PFSK-1 (cell line): ENCODE data around the gene CACNA1C.

Experiments
- FOXP2 ChIP-seq: optimal IDR thresholded peaks from 2 replicates; pipeline ENCODE3; 2011; ENCODE audit warnings: borderline replicate concordance, control low read depth, inconsistent platforms; ENCODE audit not compliant: insufficient read depth; ENCODE audit errors: extremely low read length, extremely low read depth
- POLR2AphosphoS5 ChIP-seq: IDR thresholded peaks from 2 replicates; pipeline ENCODE4 v1.6.1; 2012; ENCODE audit warnings: low read depth, mild to moderate bottlenecking, control low read depth, low read length, moderate library complexity
- SIN3A ChIP-seq: IDR thresholded peaks from 2 replicates; pipeline ENCODE4 v1.6.1; 2012; ENCODE audit warnings: mild to moderate bottlenecking, low read length, moderate library complexity, borderline replicate concordance; ENCODE audit not compliant: insufficient read depth
- TAF1 ChIP-seq: IDR thresholded peaks from 2 replicates; pipeline ENCODE4 v1.6.1; 2012; ENCODE audit warnings: low read length, control low read depth, borderline replicate concordance; ENCODE audit not compliant: insufficient read depth
- TF ChIP-seq, protein P1 (sequence below), 2 experiments: IDR thresholded peaks; 2 replicates each; pipeline versions ENCODE4 v1.6.1 to v1.8.0; 2011 to 2012; ENCODE audit warnings: low read depth in 2 of 2, low read length in 2 of 2, control low read depth in 1 of 2, inconsistent platforms in 1 of 2, mild to moderate bottlenecking in 1 of 2, moderate library complexity in 1 of 2; ENCODE audit not compliant: insufficient read depth in 1 of 2

GRCh38 chr12:2679068-2679815 lies 626.5 kb downstream of the CACNA1C start:
- TF ChIP-seq TAF1 = no peak
- TF ChIP-seq, protein P1, sequence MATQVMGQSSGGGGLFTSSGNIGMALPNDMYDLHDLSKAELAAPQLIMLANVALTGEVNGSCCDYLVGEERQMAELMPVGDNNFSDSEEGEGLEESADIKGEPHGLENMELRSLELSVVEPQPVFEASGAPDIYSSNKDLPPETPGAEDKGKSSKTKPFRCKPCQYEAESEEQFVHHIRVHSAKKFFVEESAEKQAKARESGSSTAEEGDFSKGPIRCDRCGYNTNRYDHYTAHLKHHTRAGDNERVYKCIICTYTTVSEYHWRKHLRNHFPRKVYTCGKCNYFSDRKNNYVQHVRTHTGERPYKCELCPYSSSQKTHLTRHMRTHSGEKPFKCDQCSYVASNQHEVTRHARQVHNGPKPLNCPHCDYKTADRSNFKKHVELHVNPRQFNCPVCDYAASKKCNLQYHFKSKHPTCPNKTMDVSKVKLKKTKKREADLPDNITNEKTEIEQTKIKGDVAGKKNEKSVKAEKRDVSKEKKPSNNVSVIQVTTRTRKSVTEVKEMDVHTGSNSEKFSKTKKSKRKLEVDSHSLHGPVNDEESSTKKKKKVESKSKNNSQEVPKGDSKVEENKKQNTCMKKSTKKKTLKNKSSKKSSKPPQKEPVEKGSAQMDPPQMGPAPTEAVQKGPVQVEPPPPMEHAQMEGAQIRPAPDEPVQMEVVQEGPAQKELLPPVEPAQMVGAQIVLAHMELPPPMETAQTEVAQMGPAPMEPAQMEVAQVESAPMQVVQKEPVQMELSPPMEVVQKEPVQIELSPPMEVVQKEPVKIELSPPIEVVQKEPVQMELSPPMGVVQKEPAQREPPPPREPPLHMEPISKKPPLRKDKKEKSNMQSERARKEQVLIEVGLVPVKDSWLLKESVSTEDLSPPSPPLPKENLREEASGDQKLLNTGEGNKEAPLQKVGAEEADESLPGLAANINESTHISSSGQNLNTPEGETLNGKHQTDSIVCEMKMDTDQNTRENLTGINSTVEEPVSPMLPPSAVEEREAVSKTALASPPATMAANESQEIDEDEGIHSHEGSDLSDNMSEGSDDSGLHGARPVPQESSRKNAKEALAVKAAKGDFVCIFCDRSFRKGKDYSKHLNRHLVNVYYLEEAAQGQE (IDR thresholded peaks at IDR 0.05; ENCODE audit: insufficient read depth in 1 of 2, low read depth in 2 of 2, low read length in 2 of 2) = no peak
- no peak for TF ChIP-seq POLR2AphosphoS5
- TF ChIP-seq SIN3A = no peak
- TF ChIP-seq FOXP2 = no peak
